ENCODE data around the gene PPIL4.

GRCh38 chr6:149461670-149462069 lies 84.2 kb downstream of the PPIL4 start:
- no peak for TF ChIP-seq CTCF (IDR thresholded peaks at IDR 0.05; ENCODE audit: low read depth, low read length, poor library complexity, severe bottlenecking)
- no peak for TF ChIP-seq EZH2phosphoT487 (IDR thresholded peaks at IDR 0.05; ENCODE audit: borderline replicate concordance, low read length)
